ENCODE results near the gene LTF. TPM values are rescaled to one million over a fixed set of nuclear protein-coding genes. Genes with fewer than 3 reads are reported as not detected.

The LTF gene
- total RNA-seq, 1 experiment from 2014 or later = not detected

- Histone ChIP-seq H3K9me2 (ENCODE audit: insufficient read depth) (no peaks in the 10 kb centered on the region), H3K27ac (ENCODE audit: low read depth, low read length) (no peak overlapping the region), H3K4me3 (replicated peaks in 1 of 2; ENCODE audit: low read depth in 1 of 2, low read length in 2 of 2) (no peak overlapping the region), H3K79me2 (ENCODE audit: insufficient read depth, low read length) (no peaks in the 10 kb centered on the region), H4K20me1 (ENCODE audit: insufficient read depth) (no peaks in the 10 kb centered on the region), H2AFZ (ENCODE audit: low read depth, low read length, poor library complexity, severe bottlenecking) (no peak overlapping the region), H3K4me2 (ENCODE audit: low read length) (no peak overlapping the region), H3K4me1 (ENCODE audit: control insufficient read depth in 1 of 2, insufficient read depth in 2 of 2, low read length in 2 of 2) (peaks cover 0 to 10% of the 10 kb centered on the region in 2 experiments; a peak in 1 of 4 replicates), H3K27me3 (ENCODE audit: insufficient read depth, low read length) (no peaks in the 10 kb centered on the region), H3K36me3 (ENCODE audit: control insufficient read depth in 1 of 2, insufficient read depth in 2 of 2, low read length in 2 of 2) (no peaks in the 10 kb centered on the region), H3K9me3 (ENCODE audit: control insufficient read depth in 1 of 2, insufficient read depth in 1 of 2, low read depth in 1 of 2, low read length in 2 of 2) (no peaks in the 10 kb centered on the region), H3K9ac (ENCODE audit: low read length) (no peak overlapping the region)
- ChIA-PET POLR2A (interaction anchor here (0.6 kb wide), 1 partner anchor 138 kb away, joined by 3 read pairs; no protein-coding TSS in a partner anchor), RAD21 (ENCODE audit: low non-redundant PET in 1 of 2, low total read pairs in 2 of 2, uncharacterized antibody in 2 of 2, unreplicated experiment in 2 of 2) (no interaction called here), CTCF (interaction anchor here (3.0 kb wide), 1 partner anchor 67 kb away, joined by 16 read pairs; no protein-coding TSS in a partner anchor)
- ATAC-seq = no peak
- TF ChIP-seq ELF1 (IDR thresholded peaks at IDR 0.05; ENCODE audit: borderline replicate concordance, low read depth) = no peak
- TF ChIP-seq ZBTB33 (IDR thresholded peaks at IDR 0.05; ENCODE audit: extremely low read depth, insufficient replicate concordance, low read length) = no peak
- TF ChIP-seq RAD21 (IDR thresholded peaks at IDR 0.05; ENCODE audit: low read depth) = no peak
- TF ChIP-seq SIN3A (IDR thresholded peaks at IDR 0.05; ENCODE audit: low read depth) = no peak
- TF ChIP-seq JUND (IDR thresholded peaks at IDR 0.05) = no peak
- no peak for TF ChIP-seq SRF (IDR thresholded peaks at IDR 0.05; ENCODE audit: low read depth)
- TF ChIP-seq, protein P1, sequence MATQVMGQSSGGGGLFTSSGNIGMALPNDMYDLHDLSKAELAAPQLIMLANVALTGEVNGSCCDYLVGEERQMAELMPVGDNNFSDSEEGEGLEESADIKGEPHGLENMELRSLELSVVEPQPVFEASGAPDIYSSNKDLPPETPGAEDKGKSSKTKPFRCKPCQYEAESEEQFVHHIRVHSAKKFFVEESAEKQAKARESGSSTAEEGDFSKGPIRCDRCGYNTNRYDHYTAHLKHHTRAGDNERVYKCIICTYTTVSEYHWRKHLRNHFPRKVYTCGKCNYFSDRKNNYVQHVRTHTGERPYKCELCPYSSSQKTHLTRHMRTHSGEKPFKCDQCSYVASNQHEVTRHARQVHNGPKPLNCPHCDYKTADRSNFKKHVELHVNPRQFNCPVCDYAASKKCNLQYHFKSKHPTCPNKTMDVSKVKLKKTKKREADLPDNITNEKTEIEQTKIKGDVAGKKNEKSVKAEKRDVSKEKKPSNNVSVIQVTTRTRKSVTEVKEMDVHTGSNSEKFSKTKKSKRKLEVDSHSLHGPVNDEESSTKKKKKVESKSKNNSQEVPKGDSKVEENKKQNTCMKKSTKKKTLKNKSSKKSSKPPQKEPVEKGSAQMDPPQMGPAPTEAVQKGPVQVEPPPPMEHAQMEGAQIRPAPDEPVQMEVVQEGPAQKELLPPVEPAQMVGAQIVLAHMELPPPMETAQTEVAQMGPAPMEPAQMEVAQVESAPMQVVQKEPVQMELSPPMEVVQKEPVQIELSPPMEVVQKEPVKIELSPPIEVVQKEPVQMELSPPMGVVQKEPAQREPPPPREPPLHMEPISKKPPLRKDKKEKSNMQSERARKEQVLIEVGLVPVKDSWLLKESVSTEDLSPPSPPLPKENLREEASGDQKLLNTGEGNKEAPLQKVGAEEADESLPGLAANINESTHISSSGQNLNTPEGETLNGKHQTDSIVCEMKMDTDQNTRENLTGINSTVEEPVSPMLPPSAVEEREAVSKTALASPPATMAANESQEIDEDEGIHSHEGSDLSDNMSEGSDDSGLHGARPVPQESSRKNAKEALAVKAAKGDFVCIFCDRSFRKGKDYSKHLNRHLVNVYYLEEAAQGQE (IDR thresholded peaks at IDR 0.05; ENCODE audit: low read depth) = no peak
- no peak for TF ChIP-seq YY1 (IDR thresholded peaks at IDR 0.05; ENCODE audit: extremely low read depth, insufficient replicate concordance, low read depth, low read length)
- no peak for TF ChIP-seq CBX3 (IDR thresholded peaks at IDR 0.05; ENCODE audit: low read depth)
- TF ChIP-seq CEBPB (IDR thresholded peaks at IDR 0.05; ENCODE audit: low read depth) = no peak
- TF ChIP-seq POLR2AphosphoS5 (IDR thresholded peaks at IDR 0.05; ENCODE audit: low read depth, low read length) = no peak
- no peak for TF ChIP-seq ZFX (IDR thresholded peaks at IDR 0.05)
- no peak for TF ChIP-seq POLR2A (IDR thresholded peaks at IDR 0.05; ENCODE audit: borderline replicate concordance, extremely low read depth, insufficient read depth, insufficient read length)
- no peak for TF ChIP-seq SP1 (IDR thresholded peaks at IDR 0.05; ENCODE audit: low read depth)
- TF ChIP-seq, protein P2, sequence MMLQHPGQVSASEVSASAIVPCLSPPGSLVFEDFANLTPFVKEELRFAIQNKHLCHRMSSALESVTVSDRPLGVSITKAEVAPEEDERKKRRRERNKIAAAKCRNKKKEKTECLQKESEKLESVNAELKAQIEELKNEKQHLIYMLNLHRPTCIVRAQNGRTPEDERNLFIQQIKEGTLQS (IDR thresholded peaks at IDR 0.05) = no peak
- no peak for TF ChIP-seq TCF7L2 (IDR thresholded peaks at IDR 0.05; ENCODE audit: borderline replicate concordance, extremely low read depth, insufficient read depth, insufficient read length)
- no peak for DNase-seq (ENCODE audit: low read depth, low spot score)
- BruUV-seq (replicated peaks) = no TSS peak
- intact Hi-C loops (cut with micrococcal nuclease) = no loop called here
Observed at GRCh38 chr3:46491089-46492070, 26.7 kb upstream of the LTF start.
